Spleen (tissue), 11 donors: ENCODE measurements around the gene LRP11. TPM values are rescaled to one million over a fixed set of nuclear protein-coding genes. Genes with fewer than 3 reads are reported as not detected.
A peak's percentile ranks its signal among the peaks of the same experiment; 100 is the strongest.

Experiments
- DNase-seq: peaks from one replicate; pipeline ENCODE4 v3.0.0-alpha.2; 2020
- H3K27ac ChIP-seq, 8 donors: fragments of 200-600 bp; sonication (generic) in 7 of 8; 1 replicate in 4 of 8; 2 replicates in 4 of 8; pipeline versions ENCODE4 v1.5.0 to v1.8.0; 2016 to 2021; ENCODE audit warnings: inconsistent platforms in 4 of 8, mild to moderate bottlenecking in 4 of 8, moderate library complexity in 1 of 8
- H3K27me3 ChIP-seq, 7 donors: fragments of 200-600 bp; sonication (generic) in 6 of 7; replicated peaks in 1 of 7; 1 replicate in 4 of 7; 2 replicates in 3 of 7; pipeline versions ENCODE4 v1.5.0 to v1.8.0; 2016 to 2021; ENCODE audit warnings: inconsistent platforms in 3 of 7, mild to moderate bottlenecking in 1 of 7
- H3K36me3 ChIP-seq, 6 donors: fragments of 200-600 bp; sonication (generic) in 5 of 6; 1 replicate in 4 of 6; 2 replicates in 2 of 6; pipeline versions ENCODE4 v1.5.0 to v1.8.0; 2016 to 2021; ENCODE audit warnings: inconsistent platforms in 2 of 6
- H3K4me1 ChIP-seq, 6 donors: fragments of 200-600 bp; sonication (generic) in 5 of 6; 1 replicate in 3 of 6; 2 replicates in 3 of 6; pipeline versions ENCODE4 v1.5.0 to v1.8.0; 2016 to 2021; ENCODE audit warnings: inconsistent platforms in 3 of 6
- H3K4me3 ChIP-seq, 8 donors: fragments of 200-600 bp; sonication (generic) in 7 of 8; 1 replicate in 4 of 8; 2 replicates in 4 of 8; pipeline versions ENCODE4 v1.5.0 to v1.8.0; 2016 to 2021; ENCODE audit warnings: inconsistent platforms in 4 of 8, mild to moderate bottlenecking in 4 of 8, moderate library complexity in 2 of 8
- H3K9me3 ChIP-seq, 8 donors: fragments of 200-600 bp; sonication (generic) in 7 of 8; 1 replicate in 4 of 8; 2 replicates in 4 of 8; pipeline versions ENCODE4 v1.5.0 to v1.8.0; 2016 to 2021; ENCODE audit warnings: inconsistent platforms in 4 of 8
- POLR2A ChIP-seq, 3 donors: fragments of 450-650 bp; IDR thresholded peaks; one replicate each; pipeline ENCODE4 v1.5.1; 2017; ENCODE audit warnings: antibody characterized with exemption in 3 of 3, mild to moderate bottlenecking in 1 of 3
- POLR2AphosphoS5 ChIP-seq, 3 donors: sonication (generic); formaldehyde crosslinking; IDR thresholded peaks; one replicate each; pipeline ENCODE4 v1.5.1; 2017; ENCODE audit warnings: antibody characterized with exemption in 3 of 3
- WGBS, 5 donors: extraction: QIAGEN DNeasy Blood & Tissue Kit in 3 of 5; methylation state at CpG; one replicate each; pipeline versions ENCODE4 v1.1.5 to v1.1.7; 2013 to 2018; 5-methylcytosine and 5-hydroxymethylcytosine counted together
- intact Hi-C: fragments of 100-400 bp; cut with DNase I; formaldehyde crosslinking; loops from one replicate; pipeline ENCODE4 v1.15.0; 2023; ENCODE audit warnings: low total_unique reads
- polyA plus RNA-seq, 3 donors: library from polyadenylated mRNA; stranded (reverse); fragments of 200-250 nt; gene quantifications; one replicate each; pipeline ENCODE4 v1.2.1, GENCODE V29; 2013
- total RNA-seq, 7 donors: library from RNA; depleted of rRNA in 3 of 7; stranded (reverse); fragments of >200 nt in 3 of 7; fragmentation: NEBNext Ultra II Directional in 4 of 7; extraction: Animal tissue kit (Norgen Biotek cat#: 25700) in 4 of 7; gene quantifications; one replicate each; pipeline versions ENCODE4 v1.1.0 to v1.2.1, GENCODE V29; 2016 to 2021
- TF ChIP-seq, protein P1 (sequence below), 11 experiments: fragments of 200-600 bp in 7 of 11; fragments of 450-650 bp in 4 of 11; sonication (generic) in 4 of 11; IDR thresholded peaks in 8 of 11; conservative IDR thresholded peaks in 3 of 11; 1 replicate in 7 of 11; 2 replicates in 4 of 11; pipeline versions ENCODE4 v1.4.0 to v1.8.0; 2016 to 2021; ENCODE audit warnings: antibody characterized with exemption in 11 of 11, inconsistent platforms in 4 of 11, mild to moderate bottlenecking in 1 of 11
- donor health status: healthy with polysubstance abuse.
- donor health status: DM: no; HTN: no; CAD: no; lungs with moderate emphysema.
- donor health status: DM: no; HTN: no; CAD: no.
- donor health status: Bipolar disorder and iron deficiency.
- donor health status: healthy.
- donor health status: DM: no; HTN: no; CAD: no.
- donor health status: DM: yes; HTN: yes; CAD: no.

LRP11 gene
- total and polyA plus RNA-seq, 10 donors, result 0.65 to 15.0 (median 7.1) TPM

DNA sequence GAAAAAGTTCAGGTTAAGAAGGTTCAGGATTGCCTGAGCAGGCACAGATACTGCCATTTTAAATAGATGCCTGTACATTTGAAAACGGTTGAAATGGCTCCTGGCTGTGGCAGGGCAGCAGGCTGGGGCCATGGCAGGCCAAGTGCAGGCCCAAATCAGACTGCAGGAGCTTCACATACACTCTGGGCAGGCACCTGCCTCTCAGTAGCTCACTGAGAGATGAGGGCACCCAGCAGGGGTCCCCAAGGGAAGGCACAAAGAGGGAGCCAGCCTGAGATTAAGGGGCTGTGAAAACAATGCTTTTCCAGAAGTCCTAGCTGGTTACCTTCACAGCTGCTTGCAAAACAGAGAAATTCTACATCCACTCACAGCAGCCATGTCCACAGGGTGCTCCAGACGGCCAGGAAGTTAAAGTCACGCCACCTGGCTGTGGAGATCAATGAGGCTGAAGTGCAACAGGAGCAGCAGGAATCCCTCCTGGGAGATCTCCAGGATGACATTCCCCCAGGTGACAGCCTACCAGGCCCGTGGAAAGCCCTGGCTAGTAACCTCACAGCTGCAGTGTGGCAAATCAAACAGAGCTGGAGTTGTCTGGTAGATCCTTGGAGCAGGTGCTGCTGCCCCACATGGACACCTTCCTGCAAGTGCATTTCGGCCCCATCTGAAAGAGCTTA, 39.9 kb upstream of the LRP11 start:
- Histone ChIP-seq H3K27ac (no peak overlapping the region), H3K4me1 (peaks cover 0 to 10% (median 0%) of the 10 kb centered on the region in 6 donors), H3K36me3 (no peaks in the 10 kb centered on the region), H3K9me3 (peaks cover 0 to 19% (median 14%) of the 10 kb centered on the region in 8 donors), H3K27me3 (no peaks in the 10 kb centered on the region), H3K4me3 (no peak overlapping the region)
- intact Hi-C loops, result no loop called here
- DNase-seq, result peak; percentile 47
- TF ChIP-seq, protein P1, sequence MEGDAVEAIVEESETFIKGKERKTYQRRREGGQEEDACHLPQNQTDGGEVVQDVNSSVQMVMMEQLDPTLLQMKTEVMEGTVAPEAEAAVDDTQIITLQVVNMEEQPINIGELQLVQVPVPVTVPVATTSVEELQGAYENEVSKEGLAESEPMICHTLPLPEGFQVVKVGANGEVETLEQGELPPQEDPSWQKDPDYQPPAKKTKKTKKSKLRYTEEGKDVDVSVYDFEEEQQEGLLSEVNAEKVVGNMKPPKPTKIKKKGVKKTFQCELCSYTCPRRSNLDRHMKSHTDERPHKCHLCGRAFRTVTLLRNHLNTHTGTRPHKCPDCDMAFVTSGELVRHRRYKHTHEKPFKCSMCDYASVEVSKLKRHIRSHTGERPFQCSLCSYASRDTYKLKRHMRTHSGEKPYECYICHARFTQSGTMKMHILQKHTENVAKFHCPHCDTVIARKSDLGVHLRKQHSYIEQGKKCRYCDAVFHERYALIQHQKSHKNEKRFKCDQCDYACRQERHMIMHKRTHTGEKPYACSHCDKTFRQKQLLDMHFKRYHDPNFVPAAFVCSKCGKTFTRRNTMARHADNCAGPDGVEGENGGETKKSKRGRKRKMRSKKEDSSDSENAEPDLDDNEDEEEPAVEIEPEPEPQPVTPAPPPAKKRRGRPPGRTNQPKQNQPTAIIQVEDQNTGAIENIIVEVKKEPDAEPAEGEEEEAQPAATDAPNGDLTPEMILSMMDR (IDR thresholded peaks at IDR 0.05 in 8 of 11, conservative IDR thresholded peaks at IDR 0.05 in 3 of 11), result no peak
- TF ChIP-seq POLR2A (IDR thresholded peaks at IDR 0.05), result no peak
- TF ChIP-seq POLR2AphosphoS5 (IDR thresholded peaks at IDR 0.05), result no peak
- WGBS, 5 donors, result 68 to 88% (median 84%) methylated on average over 5 of the region's 5 CpGs

DNA sequence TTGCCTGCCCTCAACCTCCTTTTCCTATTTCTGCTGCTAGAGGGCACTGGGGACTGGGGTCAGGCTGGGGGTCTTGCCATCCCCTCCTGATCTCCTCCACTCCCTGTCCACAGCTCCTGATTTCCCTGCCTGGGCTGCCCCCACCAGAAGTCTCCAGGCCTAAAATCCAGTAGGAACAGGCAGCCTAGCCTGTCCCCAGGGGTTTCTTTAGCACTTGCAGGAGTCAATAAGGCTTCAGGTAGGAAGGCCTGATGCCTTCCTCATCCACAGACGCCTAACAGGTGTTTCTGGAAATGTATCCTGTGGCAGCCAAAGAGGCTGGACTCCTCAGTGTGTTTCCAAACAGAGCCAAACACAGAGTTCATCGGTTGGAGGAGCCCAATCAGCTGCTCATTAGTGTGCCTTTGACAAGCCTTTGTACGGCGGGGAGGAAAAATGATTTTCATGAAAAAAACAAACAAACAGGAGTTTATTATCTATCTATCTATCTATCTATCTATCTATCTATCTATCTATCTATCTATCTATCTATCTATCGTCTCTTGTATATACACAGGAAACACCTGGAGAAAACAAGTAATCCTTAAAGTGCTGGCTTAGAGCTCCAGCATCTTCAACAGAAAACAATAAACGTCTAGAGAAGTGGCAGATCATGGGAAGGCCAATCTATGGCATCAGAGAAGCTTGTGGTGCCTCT, 37.4 kb upstream of the LRP11 start:
- intact Hi-C loops, result no loop called here
- Histone ChIP-seq H3K27me3 (no peaks in the 10 kb centered on the region), H3K27ac (no peak overlapping the region), H3K36me3 (no peaks in the 10 kb centered on the region), H3K9me3 (no peaks in the 10 kb centered on the region), H3K4me1 (peaks cover 0 to 27% (median 11%) of the 10 kb centered on the region in 6 donors), H3K4me3 (no peak overlapping the region)
- DNase-seq, result no peak
- TF ChIP-seq, protein P1 (IDR thresholded peaks at IDR 0.05 in 8 of 11, conservative IDR thresholded peaks at IDR 0.05 in 3 of 11), result no peak
- TF ChIP-seq POLR2AphosphoS5 (IDR thresholded peaks at IDR 0.05) (no peak), POLR2A (IDR thresholded peaks at IDR 0.05) (no peak)
- WGBS, 5 donors, result 85 to 91% (median 88%) methylated on average over 6 of the region's 6 CpGs

DNA sequence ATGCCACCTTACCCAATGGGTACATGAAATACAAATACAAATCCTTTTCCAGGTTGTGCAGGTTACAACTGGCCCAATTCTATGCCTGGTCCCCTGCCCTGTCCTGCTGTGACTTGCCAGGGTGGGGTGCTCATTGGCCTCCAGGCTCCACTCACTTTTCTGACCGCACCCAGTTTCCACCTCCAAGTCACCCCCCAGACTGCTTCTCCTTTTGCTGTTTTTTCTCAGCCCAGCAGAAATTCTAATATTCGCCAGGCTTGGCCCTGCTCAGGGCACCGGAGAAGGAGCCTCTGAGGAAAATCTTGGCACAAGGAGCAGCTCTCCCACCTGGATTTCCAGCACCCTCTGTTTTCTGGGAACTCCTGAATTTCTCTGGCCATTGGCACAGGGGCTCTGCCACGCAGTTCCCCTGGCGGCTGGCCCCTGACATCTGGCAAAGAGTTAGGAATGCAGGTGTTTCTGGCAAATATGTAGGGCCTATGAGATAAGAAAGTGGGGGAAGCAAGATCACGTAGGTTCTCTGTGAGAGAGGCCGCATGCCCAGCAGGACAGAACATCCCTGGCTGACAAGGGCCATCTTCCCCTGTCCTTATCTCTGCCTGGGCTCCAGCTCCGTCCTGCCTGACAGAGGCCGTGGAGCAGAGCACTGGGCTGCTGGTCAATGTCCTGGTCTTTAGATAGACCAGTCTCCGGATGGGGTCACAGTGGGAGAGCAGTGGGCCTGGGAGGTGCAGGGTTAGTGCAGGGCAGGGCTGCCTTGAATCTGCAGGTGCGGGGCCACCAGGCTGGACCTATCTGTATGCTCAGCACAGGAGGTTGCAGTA, 36.7 kb upstream of the LRP11 start:
- WGBS, 5 donors, result 85 to 97% (median 92%) methylated on average over 10 to 11 of the region's 11 CpGs
- Histone ChIP-seq H3K4me1 (peaks cover 4 to 29% (median 18%) of the 10 kb centered on the region in 6 donors), H3K36me3 (no peaks in the 10 kb centered on the region), H3K27me3 (no peaks in the 10 kb centered on the region), H3K27ac (no peak overlapping the region), H3K9me3 (no peaks in the 10 kb centered on the region), H3K4me3 (no peak overlapping the region)
- intact Hi-C loops, result no loop called here
- DNase-seq, result peak; percentile 70
- TF ChIP-seq, protein P1 (IDR thresholded peaks at IDR 0.05 in 8 of 11, conservative IDR thresholded peaks at IDR 0.05 in 3 of 11), result no peak
- TF ChIP-seq POLR2A (IDR thresholded peaks at IDR 0.05), result no peak
- TF ChIP-seq POLR2AphosphoS5 (IDR thresholded peaks at IDR 0.05), result no peak
